GM12801 (cell line): ENCODE results near the gene SLC2A9.

ENCODE experiments used
- CTCF ChIP-seq: IDR thresholded peaks from one replicate; pipeline ENCODE4 v1.5.1; 2011; ENCODE audit warnings: control low read depth; ENCODE audit not compliant: insufficient read length; ENCODE audit errors: extremely low read depth

SLC2A9 gene

GRCh38 chr4:9800848-9801247 lies 220.4 kb downstream of the SLC2A9 start:
- no peak for TF ChIP-seq CTCF

GRCh38 chr4:9792381-9792780 lies 228.9 kb downstream of the SLC2A9 start:
- no peak for TF ChIP-seq CTCF

- TF ChIP-seq CTCF: no peak
Measured at GRCh38 chr4:9782136-9782436, 239.2 kb downstream of the SLC2A9 start.

- no peak for TF ChIP-seq CTCF
Measured at GRCh38 chr4:9781343-9782135, 239.8 kb downstream of the SLC2A9 start, which contains the start of gene DRD5. TSS of gene DRD5 (plus strand) at chr4:9781634. CDS start at chr4:9782030, 396 bp downstream.
